Fibroblast of skin of left biceps (primary cell): Measurements from ENCODE around the gene MORN1.

Source experiments
- DNase-seq, 2 experiments: peaks; one replicate each; pipeline ENCODE4 v3.0.0-alpha.2; 2013; ENCODE audit warnings: low read depth in 2 of 2

The MORN1 gene

DNA sequence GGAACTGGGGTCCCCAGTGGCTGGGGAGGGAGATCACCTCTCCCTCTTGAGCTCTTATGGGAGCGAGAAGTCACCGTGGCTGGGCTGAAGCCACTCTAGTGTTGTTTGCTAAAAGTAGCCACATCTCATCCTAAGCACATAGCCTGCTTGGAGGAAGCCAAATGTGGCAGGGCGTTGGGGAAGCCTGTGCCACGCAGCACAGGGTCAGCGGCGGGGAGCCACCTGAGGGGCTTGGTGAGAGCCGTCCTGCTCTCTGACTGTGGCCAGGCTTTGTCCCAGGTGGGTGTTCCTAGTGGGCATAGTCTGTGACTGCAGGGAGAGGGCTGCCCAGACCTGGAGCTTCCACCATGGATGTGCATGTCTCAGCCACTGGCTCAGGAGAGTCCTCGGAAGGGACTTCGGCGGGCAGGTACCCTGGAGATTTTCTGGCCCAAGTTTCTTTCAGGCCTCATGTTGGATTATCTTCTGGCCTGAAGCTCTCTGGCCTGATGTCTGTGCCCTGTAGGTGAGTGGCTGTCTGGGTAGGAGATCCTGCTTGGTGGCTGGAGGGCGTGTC is 38.9 kb downstream of the MORN1 start:
- DNase-seq: no peak

GRCh38 chr1:2351723-2352122 is 39.6 kb downstream of the MORN1 start:
- DNase-seq: no peak

- no peak for DNase-seq
Measured at GRCh38 chr1:2350911-2351655, 40.3 kb downstream of the MORN1 start.

DNA sequence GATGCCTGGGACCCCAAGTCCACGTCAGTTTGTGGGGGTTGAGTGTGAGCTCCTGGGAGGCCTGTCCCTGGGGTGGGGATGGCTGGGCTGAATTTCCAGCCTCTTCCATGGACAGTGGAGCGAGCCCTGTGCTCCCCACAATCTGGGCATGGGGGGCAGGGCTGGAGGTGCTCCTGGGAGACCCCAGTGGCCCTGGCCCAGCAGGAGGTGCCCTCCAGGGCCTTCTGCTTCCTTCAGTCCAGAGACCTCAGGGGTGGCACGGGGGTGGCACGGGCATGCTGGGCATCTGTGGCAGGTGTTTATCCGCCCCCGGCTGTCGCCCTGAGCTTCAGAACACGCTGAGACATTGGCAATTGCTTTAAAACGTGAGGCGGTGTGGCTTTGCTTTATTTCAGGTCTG is 40.9 kb downstream of the MORN1 start:
- no peak for DNase-seq

DNA sequence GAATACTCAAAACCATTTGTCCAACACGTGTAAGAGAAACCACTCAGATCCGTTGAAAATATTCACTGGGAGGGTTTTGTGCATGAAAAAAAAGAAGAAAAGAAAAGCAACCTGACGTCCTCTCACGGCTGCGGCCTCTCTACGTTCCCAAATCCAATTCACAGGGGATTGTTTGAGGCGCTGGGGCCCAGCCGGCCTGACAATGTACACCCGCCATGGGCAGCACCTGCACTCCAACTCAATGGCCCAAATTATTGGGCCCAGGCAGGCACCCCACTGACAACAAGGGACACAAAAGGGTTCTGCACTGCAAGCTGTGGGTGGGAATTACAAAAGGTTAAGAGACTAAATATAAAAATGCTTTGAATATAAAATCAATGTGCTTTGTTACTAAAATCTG is 41.5 kb downstream of the MORN1 start:
- no peak for DNase-seq

DNA sequence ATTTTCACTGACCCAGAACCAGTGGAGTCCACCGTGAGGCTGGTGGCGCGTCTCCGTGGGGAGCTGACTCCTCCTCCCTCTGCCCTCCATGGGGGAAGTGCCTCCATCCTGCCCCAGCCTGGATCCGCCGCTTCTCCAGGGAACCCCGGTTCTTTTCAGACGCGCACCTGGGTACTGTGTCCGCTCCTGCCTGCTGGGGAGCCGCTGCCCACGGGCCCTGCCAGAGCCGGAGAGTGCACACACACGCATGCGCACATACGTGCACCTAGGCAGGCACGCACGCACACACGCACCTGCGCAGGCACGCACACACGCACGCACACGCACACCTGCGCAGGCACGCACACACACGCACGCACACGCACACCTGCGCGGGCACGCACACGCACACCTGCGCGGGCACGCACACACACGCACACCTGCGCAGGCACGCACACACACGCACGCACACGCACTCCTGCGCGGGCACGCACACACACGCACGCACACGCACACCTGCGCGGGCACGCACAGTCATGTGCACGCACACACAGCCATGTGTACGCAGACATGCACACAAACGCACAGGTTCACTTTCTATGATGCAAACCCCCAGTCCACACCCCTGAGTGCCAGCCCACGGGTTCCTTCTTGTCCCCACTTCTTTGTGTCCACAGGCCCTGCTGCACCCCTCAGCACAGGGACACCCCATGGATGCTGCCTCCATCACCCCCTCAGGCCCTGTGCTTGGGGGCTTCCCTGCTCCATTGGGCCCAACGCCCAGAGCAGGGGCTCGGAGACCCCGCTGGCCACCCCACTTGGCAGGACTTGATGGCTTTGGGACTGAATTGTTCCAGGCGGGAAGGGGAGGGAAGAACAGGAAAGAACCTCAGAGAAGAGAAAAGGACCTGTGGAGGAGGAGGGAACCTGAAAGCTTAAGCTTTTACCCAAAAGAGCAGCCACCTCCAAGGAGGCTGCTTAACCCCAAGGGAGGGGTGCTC is 42.7 kb downstream of the MORN1 start:
- no peak for DNase-seq

DNA sequence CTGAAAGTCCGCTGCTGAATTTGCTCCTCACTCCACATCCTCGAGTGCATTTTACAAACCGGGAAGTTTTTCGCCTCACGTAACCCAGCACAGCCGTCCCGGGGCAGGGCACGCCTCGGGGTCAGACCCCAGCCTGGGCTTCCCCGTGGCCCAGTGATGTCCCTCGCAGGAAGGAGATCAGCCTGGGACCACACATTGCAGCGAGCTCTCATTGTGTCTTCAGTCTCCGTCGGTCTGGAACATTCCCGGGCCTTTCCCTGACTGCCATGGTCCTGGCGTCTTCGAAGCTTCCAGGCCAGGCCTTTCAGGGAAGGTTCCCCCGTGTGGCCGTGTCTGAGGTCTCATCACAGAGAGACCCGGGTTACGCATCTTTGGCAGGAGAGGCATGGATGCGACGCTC is 43.5 kb downstream of the MORN1 start:
- DNase-seq: no peak

GRCh38 chr1:2347409-2347785 is 44.0 kb downstream of the MORN1 start:
- DNase-seq: no peak

DNA sequence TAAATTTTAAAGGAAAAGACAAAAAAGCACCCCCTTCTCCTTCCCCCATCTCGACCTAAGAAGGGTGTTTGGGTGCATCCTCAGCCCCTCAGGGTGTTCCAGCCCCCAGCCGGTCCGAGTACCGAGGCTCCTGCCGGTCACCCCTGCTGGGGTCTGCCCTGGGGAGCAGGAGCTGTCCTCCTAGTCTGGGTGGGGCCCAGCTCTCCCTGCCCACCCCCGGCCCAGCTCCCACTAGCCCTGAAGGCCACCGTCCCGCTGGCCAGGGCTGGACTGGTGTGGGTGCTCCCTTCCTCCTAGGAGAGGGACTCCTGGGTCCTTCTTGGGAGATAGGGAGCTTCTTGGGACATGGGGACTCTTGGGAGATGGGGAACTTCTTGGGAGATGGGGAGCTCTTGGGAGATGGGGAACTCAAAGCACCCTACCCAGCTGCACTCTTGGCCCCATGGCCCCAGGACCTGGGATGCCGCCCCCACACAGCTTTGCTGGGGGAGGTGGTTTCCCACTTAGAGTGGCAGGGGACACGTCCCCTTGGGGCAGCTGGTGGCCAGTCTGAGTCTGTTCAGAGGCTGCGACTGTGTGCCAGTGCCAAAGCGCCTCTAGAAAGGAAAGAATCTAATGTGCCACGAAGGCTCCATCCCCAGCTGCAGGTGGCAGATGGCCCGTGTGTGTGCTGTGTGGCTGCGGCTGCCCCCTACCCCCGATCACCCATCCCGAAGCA is 44.5 kb downstream of the MORN1 start:
- no peak for DNase-seq

- DNase-seq: no peak
Measured at GRCh38 chr1:2345297-2346075, 45.9 kb downstream of the MORN1 start.

DNA sequence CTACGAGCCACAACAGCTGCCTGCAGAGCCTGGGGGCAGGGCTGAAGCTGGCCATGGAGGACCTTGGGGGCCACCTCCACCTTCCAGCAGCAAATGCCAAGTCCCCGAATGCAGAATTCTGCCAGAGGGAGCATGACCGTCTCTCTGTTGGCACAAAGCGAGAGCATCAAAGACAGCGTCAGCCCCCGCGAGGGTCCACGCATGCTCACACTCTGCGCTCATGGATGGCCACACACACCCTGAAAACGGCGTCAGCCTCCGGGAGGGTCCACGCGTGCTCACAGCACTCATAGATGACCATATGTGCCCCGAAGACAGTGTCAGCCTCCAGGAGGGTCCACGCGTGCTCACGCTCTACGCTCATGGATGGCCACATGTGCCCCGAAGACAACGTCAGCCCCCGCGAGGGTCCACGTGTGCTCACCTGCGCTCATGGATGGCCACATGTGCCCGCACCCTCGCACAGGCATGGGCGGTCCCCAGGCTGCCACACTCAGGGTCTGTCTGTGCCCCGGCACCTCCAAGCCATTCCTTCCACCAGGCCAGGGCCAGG is 46.5 kb downstream of the MORN1 start:
- no peak for DNase-seq

DNA sequence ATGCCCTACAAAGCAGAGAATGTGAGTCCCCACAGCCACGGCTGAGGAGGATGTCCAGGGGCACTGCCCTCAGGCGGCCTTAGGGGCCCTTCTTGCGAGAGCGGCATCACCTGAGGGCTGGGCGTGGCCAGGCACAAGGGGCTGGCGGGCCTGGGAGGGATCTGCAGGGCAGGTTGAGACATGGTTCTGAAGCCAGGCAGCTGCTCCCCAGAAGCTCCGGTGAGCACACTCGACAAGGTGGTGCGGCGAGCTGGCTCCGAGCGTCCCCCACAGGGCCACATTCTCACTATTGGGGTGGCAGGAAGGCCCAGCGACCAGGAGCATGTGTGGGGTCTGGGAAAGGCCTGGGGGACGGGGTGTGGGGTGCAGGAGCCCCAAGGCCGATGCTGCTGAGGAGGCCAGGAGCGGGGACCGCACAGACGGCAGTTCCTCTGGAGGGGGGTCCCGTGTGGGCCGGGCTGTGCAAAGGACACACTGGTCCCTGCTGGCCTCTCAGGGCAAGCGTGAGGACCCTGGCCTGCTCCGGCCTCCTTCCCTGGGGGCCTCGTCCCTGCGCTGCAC is 47.2 kb downstream of the MORN1 start:
- no peak for DNase-seq

DNA sequence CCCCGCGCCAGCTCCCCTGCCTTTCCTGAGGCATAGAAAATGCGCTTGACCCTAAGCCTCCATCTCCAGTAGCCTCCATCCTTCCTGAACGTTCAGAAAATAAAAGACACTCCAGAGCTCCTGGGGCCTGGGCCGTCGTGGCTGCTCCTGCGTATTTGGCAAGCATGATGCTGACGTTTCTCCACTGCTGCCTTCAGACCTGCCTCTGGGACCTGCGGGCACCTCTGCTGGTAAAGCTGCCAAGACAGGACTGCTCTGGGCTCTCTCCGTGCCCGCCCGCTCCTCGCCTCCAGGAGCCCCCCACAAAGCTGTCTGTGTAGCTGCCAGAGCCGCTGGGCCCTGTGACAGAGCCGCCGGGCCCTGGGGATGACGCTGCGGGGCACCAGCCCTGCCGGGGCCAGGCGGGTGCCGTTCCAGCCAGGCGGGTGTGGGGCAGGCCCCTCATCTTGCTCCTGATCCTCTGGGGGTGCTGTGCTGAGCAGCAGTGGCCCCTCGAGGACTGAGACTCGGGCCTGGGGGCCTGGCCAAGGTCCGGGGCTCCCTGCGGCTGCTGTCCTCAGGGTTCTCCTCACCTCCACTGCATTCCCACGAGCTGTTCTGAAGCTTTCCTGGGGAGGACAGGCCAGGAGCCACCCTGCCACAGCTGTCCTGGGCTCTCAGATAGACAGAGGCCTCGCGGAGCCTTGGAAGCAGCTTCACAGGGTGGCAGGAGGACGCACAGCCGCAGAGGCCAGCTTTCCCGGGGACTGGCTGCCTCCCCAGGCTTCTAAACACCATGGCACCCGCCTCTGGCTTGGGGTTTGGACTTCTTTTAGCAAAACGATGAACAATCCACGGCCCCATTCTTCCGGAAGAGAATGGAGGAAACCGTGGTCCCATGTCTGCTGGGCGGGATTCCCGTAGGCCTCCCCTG is 48.1 kb downstream of the MORN1 start:
- DNase-seq: no peak

- no peak for DNase-seq
Measured at GRCh38 chr1:2342384-2343022, 48.9 kb downstream of the MORN1 start.

GRCh38 chr1:2341706-2342383 is 49.5 kb downstream of the MORN1 start:
- no peak for DNase-seq

- DNase-seq: no peak
Measured at GRCh38 chr1:2340918-2341254, 50.5 kb downstream of the MORN1 start.

- DNase-seq: no peak
Measured at GRCh38 chr1:2340086-2340917, 51.1 kb downstream of the MORN1 start.
